Stimulated activated CD4-positive, alpha-beta T cell treated with anti-CD3 and anti-CD28 coated beads, Interleukin-2, amount 100 ng/mL, for 4 hours (primary cell): Measurements from ENCODE around the gene BICC1.

ENCODE experiments used
- DNase-seq: peaks from one replicate; pipeline ENCODE4 v3.0.0-alpha.2; 2020; ENCODE audit warnings: low read depth

Gene BICC1

DNA sequence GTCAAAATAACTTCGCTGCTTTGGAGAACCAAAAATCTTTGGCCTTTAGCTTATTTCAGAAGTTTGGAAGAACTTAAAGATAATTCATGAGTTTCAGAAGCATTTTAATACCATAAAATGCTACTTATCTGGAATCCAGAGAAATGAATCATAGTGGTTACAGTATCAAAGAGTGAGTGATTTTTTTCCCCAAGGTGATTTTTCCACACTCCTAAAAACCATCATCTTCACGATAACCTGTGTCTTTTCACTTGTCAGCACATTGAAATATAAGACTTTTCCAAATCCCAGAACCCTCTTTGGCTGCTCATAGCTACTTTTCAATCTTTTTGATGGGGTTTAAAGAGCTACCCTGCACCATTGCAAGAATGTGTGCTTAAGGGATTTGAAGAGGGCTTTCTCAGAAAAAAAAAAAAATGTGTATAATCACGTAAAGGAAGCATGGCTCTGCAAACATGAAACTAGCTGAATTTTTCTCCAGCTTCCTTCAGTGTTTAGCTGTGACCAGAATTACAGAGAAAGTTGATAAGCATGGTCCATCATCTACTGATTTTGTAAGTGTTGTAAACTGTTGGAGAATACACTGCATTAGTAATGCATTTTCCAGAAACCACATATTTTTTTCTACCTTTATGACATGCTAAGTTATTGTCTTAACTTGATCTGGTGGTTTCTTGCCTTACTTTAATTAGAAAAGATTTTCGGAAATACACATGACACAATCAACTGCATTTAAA is 134.9 kb downstream of the BICC1 start:
- no peak for DNase-seq

GRCh38 chr10:58648131-58648530 is 135.5 kb downstream of the BICC1 start:
- no peak for DNase-seq

GRCh38 chr10:58651040-58651439 is 138.4 kb downstream of the BICC1 start:
- DNase-seq = no peak

DNA sequence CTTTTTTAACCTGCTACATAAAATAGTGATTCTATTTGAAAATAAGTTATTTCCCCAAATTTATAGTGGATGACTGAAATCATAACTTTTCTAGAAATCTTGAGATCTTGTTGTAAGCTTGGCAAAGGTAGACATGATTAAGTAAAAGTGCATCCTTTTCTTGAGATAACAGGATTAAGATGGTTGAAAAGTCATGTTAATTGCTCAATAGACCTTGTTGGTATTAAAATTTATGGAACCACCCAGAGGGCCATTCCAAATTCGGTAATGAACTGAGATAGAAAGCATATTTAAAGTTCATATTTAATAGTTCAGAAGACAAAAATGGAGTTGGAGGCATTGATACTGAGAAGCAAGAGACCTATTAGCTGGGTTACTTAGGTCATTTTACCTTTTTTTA is 139.1 kb downstream of the BICC1 start:
- DNase-seq = no peak

DNA sequence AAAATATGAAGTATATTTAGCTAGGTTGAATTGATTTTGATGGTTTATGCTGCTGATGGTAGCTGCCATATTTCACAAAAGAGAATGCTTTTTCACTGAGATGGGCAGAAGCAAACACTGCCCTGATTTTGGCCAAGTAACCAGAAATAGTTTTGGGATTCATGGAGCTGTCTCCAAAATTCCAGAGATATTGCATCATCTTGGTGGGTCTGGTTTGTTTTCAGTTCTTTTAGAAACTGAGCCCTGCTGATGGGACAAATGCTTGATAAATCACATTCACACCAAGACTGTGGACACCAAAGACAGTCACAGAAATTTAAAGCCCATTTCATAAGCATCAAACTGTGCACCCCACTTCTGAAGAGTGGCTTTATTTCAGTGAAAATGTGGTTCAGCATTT is 140.5 kb downstream of the BICC1 start:
- no peak for DNase-seq

DNA sequence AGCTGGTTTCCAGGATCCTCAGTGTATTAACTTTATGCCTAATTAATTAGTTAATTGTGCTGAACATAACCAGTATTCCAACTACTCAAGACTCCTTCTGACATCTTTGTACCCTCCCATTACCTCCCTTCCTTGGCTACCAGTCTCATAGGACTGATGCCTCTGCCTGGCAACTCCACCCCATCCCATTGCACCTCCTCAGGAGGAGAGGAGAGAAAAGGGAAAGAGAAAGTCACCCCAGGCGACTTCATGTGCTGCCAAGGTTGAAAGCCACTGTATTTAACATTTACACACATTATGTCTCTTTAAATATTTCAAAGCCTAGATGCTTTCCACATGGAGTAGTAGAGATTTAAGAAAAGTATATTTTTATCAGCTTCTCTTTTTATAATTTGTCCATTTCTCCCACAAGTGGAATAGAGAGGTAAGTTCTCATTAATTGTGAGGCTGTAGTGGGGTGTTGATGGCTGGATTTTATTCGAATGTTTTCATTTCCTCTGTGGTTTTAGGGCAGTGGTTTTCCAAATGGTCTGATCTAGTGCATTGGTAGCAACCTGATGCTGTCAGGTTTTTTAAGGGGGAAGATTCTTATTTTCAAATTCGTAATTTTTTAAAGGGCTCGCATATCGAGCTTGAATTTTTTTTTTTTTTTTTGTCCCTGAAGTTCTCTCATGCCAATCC is 148.0 kb downstream of the BICC1 start:
- no peak for DNase-seq

GRCh38 chr10:58661336-58661735 is 148.7 kb downstream of the BICC1 start:
- DNase-seq = no peak

DNA sequence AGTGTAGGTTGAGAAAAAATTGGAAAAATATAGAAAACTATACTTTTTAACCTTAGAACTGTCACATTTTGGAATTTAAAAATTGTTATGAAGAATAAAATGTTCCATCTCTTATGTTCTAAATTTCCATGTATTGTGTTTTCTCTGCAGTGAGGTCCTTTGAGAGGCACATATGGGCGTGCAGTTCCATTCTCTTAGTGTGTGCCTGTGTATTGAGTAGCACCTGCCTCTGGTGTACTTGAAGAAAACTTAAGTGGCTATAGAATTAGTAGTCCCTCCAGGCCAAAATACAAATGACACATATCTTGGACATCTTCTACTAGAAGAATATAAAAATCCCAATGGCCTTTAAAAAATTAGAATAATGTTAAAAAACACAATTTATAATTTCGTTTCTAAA is 149.2 kb downstream of the BICC1 start:
- DNase-seq = no peak

GRCh38 chr10:58662314-58662713 is 149.6 kb downstream of the BICC1 start:
- no peak for DNase-seq

DNA sequence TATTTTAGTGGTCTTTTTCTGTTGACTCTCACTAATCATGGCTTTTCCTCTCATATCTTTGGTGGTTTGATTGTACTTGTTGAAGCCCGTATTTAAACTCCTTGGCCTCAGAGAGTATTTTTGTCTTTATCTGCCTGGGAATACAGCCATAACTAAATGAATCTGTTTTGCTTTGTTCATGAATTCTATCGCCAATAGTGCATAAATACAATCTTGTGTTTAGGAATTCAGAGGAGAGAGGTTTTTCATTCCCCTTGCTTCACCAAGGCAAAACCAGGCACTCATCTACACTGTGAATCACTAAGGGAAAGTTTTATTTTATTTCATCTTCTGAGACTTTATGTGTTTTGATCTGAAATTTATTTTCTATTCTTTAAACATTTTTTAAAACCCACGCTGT is 152.7 kb downstream of the BICC1 start:
- DNase-seq = no peak

DNA sequence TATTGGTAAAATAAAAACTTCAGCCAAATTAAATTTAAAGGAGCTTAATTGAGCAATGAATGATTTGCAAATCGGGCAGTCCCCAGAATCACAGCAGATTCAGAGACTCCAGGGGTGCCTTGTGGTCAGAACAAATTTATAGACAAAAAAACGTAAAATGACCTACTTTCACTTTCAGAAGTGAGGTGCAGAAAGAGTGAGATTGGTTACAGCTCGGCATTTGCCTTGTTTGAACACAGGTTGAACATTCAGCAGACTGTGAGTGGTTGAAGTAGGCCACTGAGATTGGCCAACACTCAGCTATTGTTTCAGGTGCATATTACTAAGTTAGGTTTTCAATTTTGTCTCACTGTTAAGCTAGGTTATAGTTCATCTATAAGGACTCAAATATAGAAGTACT is 153.4 kb downstream of the BICC1 start:
- no peak for DNase-seq

GRCh38 chr10:58667658-58668310 is 155.1 kb downstream of the BICC1 start:
- no peak for DNase-seq

DNA sequence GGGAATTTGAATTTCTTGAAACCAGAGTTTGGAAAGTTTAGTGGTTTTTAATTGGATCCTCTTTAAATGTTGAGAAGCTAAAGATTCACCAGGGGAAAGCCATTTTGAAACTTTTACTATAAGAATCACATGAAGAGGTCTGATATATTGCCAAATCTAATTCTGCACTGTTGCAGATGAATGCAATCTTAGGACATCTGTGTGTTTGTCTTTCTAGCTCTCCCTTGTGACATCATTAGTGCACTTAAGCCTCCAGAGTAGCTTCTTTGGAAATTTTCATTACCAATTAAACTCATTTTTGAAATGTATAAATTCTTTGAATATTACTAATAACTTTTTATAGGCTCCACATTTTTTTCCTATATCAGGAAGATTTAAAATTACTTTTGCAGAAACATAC is 160.2 kb downstream of the BICC1 start:
- DNase-seq = no peak

GRCh38 chr10:58674251-58674650 is 161.6 kb downstream of the BICC1 start:
- no peak for DNase-seq

DNA sequence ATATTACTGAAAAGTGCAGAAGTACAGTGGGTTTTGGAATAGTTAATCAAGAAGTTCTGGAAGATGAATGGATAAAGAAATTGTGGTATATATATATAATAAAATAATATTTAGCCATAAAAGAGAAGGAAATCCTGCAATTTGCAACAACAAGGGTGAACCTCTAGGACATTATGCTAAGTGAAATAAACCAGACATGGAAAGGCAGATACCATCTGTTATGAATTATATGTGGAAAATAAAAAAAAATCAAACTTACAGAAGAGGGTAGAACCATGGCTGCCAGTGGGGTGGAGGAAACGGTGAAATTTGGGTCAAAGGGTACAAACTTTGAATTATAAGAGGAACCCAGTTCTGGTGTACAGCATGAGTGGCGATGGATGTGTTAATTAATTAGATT is 162.6 kb downstream of the BICC1 start:
- no peak for DNase-seq

GRCh38 chr10:58691528-58691927 is 178.9 kb downstream of the BICC1 start:
- DNase-seq = no peak

- no peak for DNase-seq
Measured at GRCh38 chr10:58693919-58694318, 181.2 kb downstream of the BICC1 start.

GRCh38 chr10:58695022-58695421 is 182.3 kb downstream of the BICC1 start:
- no peak for DNase-seq

DNA sequence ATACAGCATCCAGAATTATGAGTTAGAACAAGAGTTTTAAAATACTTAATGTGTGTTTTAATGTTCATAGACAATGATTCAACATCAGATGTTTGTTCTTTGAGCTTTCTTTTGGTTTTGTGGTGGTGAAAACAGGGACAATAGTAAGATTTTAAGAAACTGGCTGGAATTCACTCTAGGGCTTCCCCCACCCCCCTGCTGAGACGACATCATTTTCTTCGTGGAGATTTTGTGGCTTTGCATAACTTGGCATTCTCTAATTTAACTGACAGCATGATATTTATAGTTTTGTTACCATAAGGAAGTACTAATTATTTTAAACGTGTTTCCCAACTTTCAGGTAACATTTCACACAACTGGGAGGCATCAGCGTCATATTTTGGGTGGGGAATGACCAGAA is 184.1 kb downstream of the BICC1 start:
- DNase-seq = no peak

- DNase-seq = no peak
Measured at GRCh38 chr10:58697691-58698090, 185.0 kb downstream of the BICC1 start.

- no peak for DNase-seq
Measured at GRCh38 chr10:58698777-58699356, 186.2 kb downstream of the BICC1 start.

DNA sequence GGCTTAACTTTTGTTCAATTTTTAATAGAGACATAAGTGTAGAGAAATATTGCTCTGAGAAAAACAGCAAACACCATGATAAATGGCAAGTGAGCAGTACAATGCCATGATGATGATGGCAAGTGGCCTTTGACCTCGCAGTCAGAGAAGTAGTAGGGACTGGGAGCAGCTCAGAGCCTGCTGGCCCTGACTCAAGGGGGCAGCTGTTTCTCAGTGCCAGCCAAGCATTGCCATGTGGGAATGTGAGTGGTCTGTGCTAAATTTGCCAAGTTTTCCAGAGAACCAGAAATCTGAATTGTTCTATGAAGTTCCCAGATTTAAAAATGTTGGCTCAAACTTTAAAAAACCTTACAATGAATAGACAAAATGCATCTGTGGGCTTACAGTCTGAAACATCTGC is 187.9 kb downstream of the BICC1 start:
- DNase-seq = no peak
